Duodenal mucosa (tissue), 2 donors: ENCODE results near the gene OTUD1.

Experiments used
- H3K27ac ChIP-seq: one replicate; pipeline ENCODE4 v1.7.0; 2013; ENCODE audit warnings: low read depth, low read length
- H3K27me3 ChIP-seq, 2 donors: one replicate each; pipeline ENCODE4 v1.7.0; 2013; ENCODE audit warnings: low read length in 2 of 2, control low read depth in 1 of 2; ENCODE audit not compliant: insufficient read depth in 2 of 2, control insufficient read depth in 1 of 2
- H3K36me3 ChIP-seq, 2 donors: one replicate each; pipeline ENCODE4 v1.7.0; 2013; ENCODE audit warnings: low read length in 2 of 2, control low read depth in 1 of 2; ENCODE audit not compliant: insufficient read depth in 2 of 2, control insufficient read depth in 1 of 2
- H3K4me1 ChIP-seq, 2 donors: one replicate each; pipeline ENCODE4 v1.7.0; 2013; ENCODE audit warnings: low read length in 2 of 2, control low read depth in 1 of 2; ENCODE audit not compliant: insufficient read depth in 2 of 2, control insufficient read depth in 1 of 2
- H3K4me3 ChIP-seq, 2 donors: one replicate each; pipeline ENCODE4 v1.7.0; 2013; ENCODE audit warnings: low read length in 2 of 2, low read depth in 1 of 2
- H3K9ac ChIP-seq, 2 donors: one replicate each; pipeline ENCODE4 v1.7.0; 2013; ENCODE audit warnings: low read length in 2 of 2, low read depth in 1 of 2
- H3K9me3 ChIP-seq, 2 donors: one replicate each; pipeline ENCODE4 v1.7.0; 2013; ENCODE audit warnings: low read length in 2 of 2, control low read depth in 1 of 2; ENCODE audit not compliant: control insufficient read depth in 1 of 2

Gene OTUD1

DNA sequence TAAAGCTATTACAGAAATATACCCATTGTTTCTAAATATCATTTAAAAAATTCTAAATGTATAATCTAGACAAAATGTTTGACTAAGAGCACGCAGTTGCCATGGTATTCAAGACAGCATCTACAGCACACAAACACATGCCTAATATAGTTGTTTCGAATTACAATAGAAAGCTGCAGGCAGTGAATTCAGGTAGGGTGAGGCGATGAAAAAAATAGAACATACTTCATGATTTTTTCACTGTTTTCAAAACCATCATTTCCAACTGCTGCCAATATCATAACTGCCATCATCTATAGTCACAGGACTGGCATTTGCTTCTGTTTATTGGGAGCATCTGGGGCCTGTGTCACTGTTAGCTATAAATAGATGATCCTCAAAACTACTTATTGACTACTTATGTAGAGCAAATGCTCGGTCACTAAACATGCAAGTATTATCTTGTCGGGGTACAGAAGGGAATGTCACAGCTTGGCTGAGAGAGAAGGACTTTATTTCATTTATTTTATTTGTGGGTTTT, 34.4 kb upstream of the OTUD1 start:
- H3K4me1 ChIP-seq: no peaks in the 10 kb centered on the region
- no peak overlapping the region for H3K9ac ChIP-seq
- H3K27me3 ChIP-seq: no peaks in the 10 kb centered on the region
- H3K9me3 ChIP-seq: no peaks in the 10 kb centered on the region
- no peak overlapping the region for H3K27ac ChIP-seq
- no peaks in the 10 kb centered on the region for H3K36me3 ChIP-seq
- H3K4me3 ChIP-seq: no peak overlapping the region

DNA sequence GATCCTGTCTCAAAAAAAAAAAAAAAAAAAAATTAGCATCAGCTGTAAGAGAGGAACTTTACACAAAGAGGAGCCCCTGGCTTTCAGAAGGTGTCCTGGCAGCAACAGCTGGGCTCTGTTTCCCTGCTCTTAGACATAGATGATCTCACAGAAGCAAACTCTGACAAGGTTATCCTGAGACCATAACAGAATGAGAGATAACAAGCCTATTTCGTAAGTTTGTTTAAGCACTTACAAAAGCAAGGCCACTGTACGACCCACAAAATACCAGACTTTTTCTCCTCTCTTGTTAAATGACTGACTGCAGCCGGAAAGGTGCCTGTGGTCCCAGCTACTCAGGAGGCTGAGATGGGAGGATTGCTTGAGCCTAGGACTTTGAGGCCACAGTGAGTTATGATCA, 33.3 kb upstream of the OTUD1 start:
- Histone ChIP-seq H3K27ac (no peak overlapping the region), H3K9me3 (no peaks in the 10 kb centered on the region), H3K9ac (no peak overlapping the region), H3K36me3 (no peaks in the 10 kb centered on the region), H3K27me3 (no peaks in the 10 kb centered on the region), H3K4me3 (no peak overlapping the region), H3K4me1 (no peaks in the 10 kb centered on the region)

- H3K27ac ChIP-seq: no peak overlapping the region
- H3K9me3 ChIP-seq: no peaks in the 10 kb centered on the region
- H3K36me3 ChIP-seq: no peaks in the 10 kb centered on the region
- no peak overlapping the region for H3K9ac ChIP-seq
- no peaks in the 10 kb centered on the region for H3K4me1 ChIP-seq
- H3K27me3 ChIP-seq: no peaks in the 10 kb centered on the region
- no peak overlapping the region for H3K4me3 ChIP-seq
Measured at GRCh38 chr10:23406409-23406808, 32.5 kb upstream of the OTUD1 start.

DNA sequence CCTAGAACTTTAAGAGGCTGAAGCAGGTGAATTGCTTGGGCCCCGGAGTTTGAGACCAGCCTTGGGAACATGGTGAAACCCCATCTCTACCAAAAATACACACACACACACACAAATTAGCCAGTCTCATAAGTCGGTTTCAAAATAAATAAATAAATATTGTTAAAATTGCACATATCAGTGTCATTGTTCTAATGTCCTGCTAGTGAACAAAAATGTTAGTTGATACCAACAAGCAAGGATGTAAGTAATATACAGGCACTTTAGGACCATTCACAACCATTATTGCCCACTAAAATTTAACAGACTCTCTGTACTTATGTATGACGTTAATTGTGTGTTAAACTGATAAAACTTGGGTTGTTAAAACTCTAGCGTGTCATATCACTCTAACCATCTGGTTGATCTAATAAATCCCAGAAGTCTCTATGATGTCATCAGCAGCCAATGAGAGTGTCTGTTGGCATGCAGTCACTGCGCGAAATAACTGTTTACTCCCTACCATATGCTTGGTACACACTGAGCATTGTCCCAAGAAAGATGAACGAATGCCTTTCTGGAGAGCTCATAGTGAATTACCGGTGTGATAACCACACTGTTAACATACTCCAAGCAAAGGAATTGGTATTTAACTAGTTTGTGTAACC, 30.4 kb upstream of the OTUD1 start:
- H3K4me1 ChIP-seq: no peaks in the 10 kb centered on the region
- H3K36me3 ChIP-seq: no peaks in the 10 kb centered on the region
- no peaks in the 10 kb centered on the region for H3K27me3 ChIP-seq
- no peak overlapping the region for H3K4me3 ChIP-seq
- H3K27ac ChIP-seq: no peak overlapping the region
- no peaks in the 10 kb centered on the region for H3K9me3 ChIP-seq
- no peak overlapping the region for H3K9ac ChIP-seq

GRCh38 chr10:23412223-23412622, 26.7 kb upstream of the OTUD1 start:
- H3K4me1 ChIP-seq: no peaks in the 10 kb centered on the region
- no peak overlapping the region for H3K4me3 ChIP-seq
- no peaks in the 10 kb centered on the region for H3K36me3 ChIP-seq
- H3K27me3 ChIP-seq: no peaks in the 10 kb centered on the region
- no peak overlapping the region for H3K27ac ChIP-seq
- no peak overlapping the region for H3K9ac ChIP-seq
- no peaks in the 10 kb centered on the region for H3K9me3 ChIP-seq

GRCh38 chr10:23413629-23414089, 25.2 kb upstream of the OTUD1 start:
- Histone ChIP-seq H3K4me1 (no peaks in the 10 kb centered on the region), H3K9ac (no peak overlapping the region), H3K4me3 (no peak overlapping the region), H3K36me3 (no peaks in the 10 kb centered on the region), H3K9me3 (no peaks in the 10 kb centered on the region), H3K27ac (no peak overlapping the region), H3K27me3 (no peaks in the 10 kb centered on the region)

DNA sequence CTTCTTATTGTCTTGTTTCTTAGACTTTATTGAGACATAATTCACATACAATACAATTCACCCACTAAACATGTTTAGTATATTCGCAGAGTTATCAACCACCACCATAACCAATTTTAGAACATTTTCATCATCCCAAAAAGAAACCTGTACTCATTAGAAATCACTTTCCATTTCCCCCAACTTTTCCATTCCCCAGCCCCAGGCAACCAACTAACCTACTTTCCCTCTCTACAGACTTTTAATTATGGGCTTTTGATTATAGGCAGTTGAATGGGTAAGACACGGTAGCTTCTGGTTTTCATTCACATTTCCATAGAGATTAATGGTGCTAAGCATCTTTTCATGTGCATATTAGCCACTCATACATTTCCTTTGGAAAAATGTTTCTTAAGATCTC, 24.2 kb upstream of the OTUD1 start:
- Histone ChIP-seq H3K36me3 (no peaks in the 10 kb centered on the region), H3K27me3 (no peaks in the 10 kb centered on the region), H3K9me3 (no peaks in the 10 kb centered on the region), H3K4me3 (no peak overlapping the region), H3K27ac (no peak overlapping the region), H3K4me1 (no peaks in the 10 kb centered on the region), H3K9ac (no peak overlapping the region)

DNA sequence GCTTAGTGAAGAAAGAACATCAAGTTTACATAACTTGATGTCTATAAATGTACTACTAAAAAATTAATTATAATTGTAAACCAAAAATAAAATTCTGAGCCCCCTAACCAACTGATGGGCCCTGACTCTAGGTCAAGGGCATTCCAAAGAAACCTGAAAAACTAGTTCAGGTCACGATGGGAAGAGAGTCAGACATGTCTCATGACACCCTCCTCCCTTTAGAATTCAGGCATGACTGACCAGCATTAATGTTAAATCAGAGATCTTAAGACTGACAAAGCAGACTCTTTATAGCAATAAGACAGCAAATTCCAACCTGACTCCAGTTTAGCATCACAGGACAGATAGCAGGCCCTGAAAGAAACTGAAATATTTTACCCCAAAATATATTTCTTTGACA, 21.6 kb upstream of the OTUD1 start:
- no peaks in the 10 kb centered on the region for H3K27me3 ChIP-seq
- no peak overlapping the region for H3K9ac ChIP-seq
- no peak overlapping the region for H3K27ac ChIP-seq
- no peak overlapping the region for H3K4me3 ChIP-seq
- H3K9me3 ChIP-seq: no peaks in the 10 kb centered on the region
- no peaks in the 10 kb centered on the region for H3K4me1 ChIP-seq
- no peaks in the 10 kb centered on the region for H3K36me3 ChIP-seq

- Histone ChIP-seq H3K9ac (no peak overlapping the region), H3K27ac (no peak overlapping the region), H3K36me3 (no peaks in the 10 kb centered on the region), H3K4me3 (no peak overlapping the region), H3K9me3 (no peaks in the 10 kb centered on the region), H3K4me1 (no peaks in the 10 kb centered on the region), H3K27me3 (no peaks in the 10 kb centered on the region)
Measured at GRCh38 chr10:23418051-23418681, 20.7 kb upstream of the OTUD1 start.

- no peaks in the 10 kb centered on the region for H3K36me3 ChIP-seq
- no peak overlapping the region for H3K27ac ChIP-seq
- no peaks in the 10 kb centered on the region for H3K4me1 ChIP-seq
- no peaks in the 10 kb centered on the region for H3K27me3 ChIP-seq
- no peaks in the 10 kb centered on the region for H3K9me3 ChIP-seq
- no peak overlapping the region for H3K9ac ChIP-seq
- H3K4me3 ChIP-seq: no peak overlapping the region
Measured at GRCh38 chr10:23419201-23419600, 19.7 kb upstream of the OTUD1 start.
